ENCODE data around the gene CACNA1I. TPM values are rescaled to one million over a fixed set of nuclear protein-coding genes. Genes with fewer than 3 reads are reported as not detected.

Gene CACNA1I
- total and polyA plus RNA-seq, 2 of the 8 experiments (the other 6 are each of a cell fraction or from before 2014, with no cell fraction given) = 0.77 to 1.2 TPM

- TF ChIP-seq CTCF (IDR thresholded peaks at IDR 0.05; ENCODE audit: control extremely low read depth in 1 of 3, insufficient read depth in 1 of 3, low read depth in 1 of 3, low read length in 3 of 3) (no peak), ATF3 (IDR thresholded peaks at IDR 0.05; ENCODE audit: insufficient read depth, low read depth, low read length) (no peak), ASH2L (IDR thresholded peaks at IDR 0.05; ENCODE audit: low read length) (no peak), NANOG (IDR thresholded peaks at IDR 0.05; ENCODE audit: insufficient read depth, low read depth, low read length, poor library complexity, severe bottlenecking) (no peak), RBBP5 (IDR thresholded peaks at IDR 0.05; ENCODE audit: borderline replicate concordance, low read depth, low read length) (no peak), ZNF274 (IDR thresholded peaks at IDR 0.05; ENCODE audit: borderline replicate concordance, extremely low read depth, low read length) (no peak), SP4 (IDR thresholded peaks at IDR 0.05; ENCODE audit: low read length) (no peak), GTF2F1 (IDR thresholded peaks at IDR 0.05; ENCODE audit: borderline replicate concordance, low read depth, low read length) (no peak), BCL11A (IDR thresholded peaks at IDR 0.05; ENCODE audit: low read depth in 2 of 2, low read length in 2 of 2) (no peak), SUZ12 (IDR thresholded peaks at IDR 0.05; ENCODE audit: low read length) (no peak)
Measured at GRCh38 chr22:39732625-39733024, 162.1 kb downstream of the CACNA1I start (continued).
